HG03558 (cell line): ENCODE results near the gene SMAD6.

Experiments
- ATAC-seq: cut with Tn5 transposase; IDR thresholded peaks from one replicate; pipeline ENCODE4 v1.9.1; 2021; ENCODE audit warnings: moderate number of reproducible peaks; ENCODE audit not compliant: unreplicated experiment; ENCODE audit errors: extremely low read depth

SMAD6 gene

GRCh38 chr15:66831801-66832390 is 129.9 kb downstream of the SMAD6 start:
- no peak for ATAC-seq
